Body of pancreas (tissue), 4 donors: Measurements from ENCODE around the gene BPGM. TPM values are rescaled to one million over a fixed set of nuclear protein-coding genes. Genes with fewer than 3 reads are reported as not detected.

ENCODE experiments used
- ATAC-seq: fragments of 150-250 bp; one replicate; pipeline ENCODE4 v1.9.1; 2016
- DNase-seq, 4 donors: peaks; one replicate each; pipeline ENCODE4 v3.0.0-alpha.2; 2019
- H3K27ac ChIP-seq, 4 donors: fragments of 200-600 bp; sonication (generic); 1 replicate in 3 of 4; 2 replicates in 1 of 4; pipeline versions ENCODE4 v1.5.1 to v1.6.1; 2016 to 2019; ENCODE audit warnings: mild to moderate bottlenecking in 1 of 4, mixed read lengths in 1 of 4, moderate library complexity in 1 of 4
- H3K27me3 ChIP-seq, 2 donors: fragments of 200-600 bp; sonication (generic); one replicate each; pipeline ENCODE4 v1.6.0; 2016; ENCODE audit warnings: mild to moderate bottlenecking in 1 of 2
- H3K36me3 ChIP-seq, 2 donors: fragments of 200-600 bp; sonication (generic); replicated peaks in 1 of 2; 2 replicates each; pipeline ENCODE4 v1.5.1; 2016; ENCODE audit warnings: low read depth in 2 of 2; ENCODE audit not compliant: insufficient read depth in 1 of 2
- H3K4me1 ChIP-seq: fragments of 200-600 bp; sonication (generic); one replicate; pipeline ENCODE4 v1.6.0; 2016
- H3K4me3 ChIP-seq, 2 donors: fragments of 200-600 bp; sonication (generic); 1 replicate in 1 of 2; 2 replicates in 1 of 2; pipeline ENCODE4 v1.5.1; 2016 to 2019
- H3K9me3 ChIP-seq, 3 donors: fragments of 200-600 bp; sonication (generic); 1 replicate in 2 of 3; 2 replicates in 1 of 3; pipeline ENCODE4 v1.5.1; 2016
- POLR2A ChIP-seq, 3 donors: fragments of 450-650 bp; IDR thresholded peaks; one replicate each; pipeline ENCODE4 v1.6.1; 2016; ENCODE audit warnings: antibody characterized with exemption in 3 of 3, mild to moderate bottlenecking in 2 of 3
- WGBS, 2 donors: methylation state at CpG; one replicate each; pipeline ENCODE4 v1.1.5; 2017; 5-methylcytosine and 5-hydroxymethylcytosine counted together
- intact Hi-C: fragments of 100-400 bp; cut with DNase I; formaldehyde crosslinking; loops from one replicate; pipeline ENCODE4 v1.15.1; 2023
- total RNA-seq, 2 donors: library from RNA; depleted of rRNA; stranded (reverse); fragments of >200 nt; gene quantifications; one replicate each; pipeline ENCODE4 v1.1.0, GENCODE V29; 2016
- TF ChIP-seq, protein P1 (sequence below), 7 experiments: fragments of 450-650 bp in 4 of 7; fragments of 200-600 bp in 3 of 7; sonication (generic) in 3 of 7; IDR thresholded peaks; one replicate each; pipeline ENCODE4 v1.5.1; 2016 to 2019; ENCODE audit warnings: antibody characterized with exemption in 7 of 7

Gene BPGM
- total RNA-seq, 2 donors from 2014 or later = 2.6 to 7.8 TPM

DNA sequence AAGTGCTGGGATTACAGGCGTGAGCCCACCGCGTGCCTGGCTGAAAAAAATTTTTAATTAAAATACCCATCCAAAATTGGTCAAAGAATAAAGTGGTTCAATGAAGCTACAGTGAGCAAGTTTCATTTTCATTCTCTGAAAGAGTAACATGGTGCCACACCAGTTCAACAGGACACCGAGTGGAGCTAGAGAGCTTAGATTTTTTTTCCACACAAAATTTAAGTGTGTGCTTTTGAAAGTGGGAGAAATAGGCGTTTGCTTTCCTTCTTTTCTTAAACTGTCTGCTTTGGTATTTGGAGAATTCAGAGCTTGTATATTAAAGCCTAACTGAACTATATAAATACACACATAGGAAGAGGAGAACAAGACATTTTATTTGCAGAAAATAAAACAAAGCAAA, 43.4 kb downstream of the BPGM start:
- Histone ChIP-seq H3K4me3 (no peak overlapping the region), H3K27ac (peak overlapping the region in 1 of 4 donors; percentile 21), H3K27me3 (no peaks in the 10 kb centered on the region), H3K36me3 (no peaks in the 10 kb centered on the region), H3K9me3 (no peaks in the 10 kb centered on the region), H3K4me1 (no peaks in the 10 kb centered on the region)
- 62 to 68% methylated on average over 5 of the region's 5 CpGs for WGBS, 2 donors
- no peak for ATAC-seq
- DNase-seq = no peak
- intact Hi-C loops = no loop called here
- TF ChIP-seq POLR2A (IDR thresholded peaks at IDR 0.05) = no peak
- TF ChIP-seq, protein P1, sequence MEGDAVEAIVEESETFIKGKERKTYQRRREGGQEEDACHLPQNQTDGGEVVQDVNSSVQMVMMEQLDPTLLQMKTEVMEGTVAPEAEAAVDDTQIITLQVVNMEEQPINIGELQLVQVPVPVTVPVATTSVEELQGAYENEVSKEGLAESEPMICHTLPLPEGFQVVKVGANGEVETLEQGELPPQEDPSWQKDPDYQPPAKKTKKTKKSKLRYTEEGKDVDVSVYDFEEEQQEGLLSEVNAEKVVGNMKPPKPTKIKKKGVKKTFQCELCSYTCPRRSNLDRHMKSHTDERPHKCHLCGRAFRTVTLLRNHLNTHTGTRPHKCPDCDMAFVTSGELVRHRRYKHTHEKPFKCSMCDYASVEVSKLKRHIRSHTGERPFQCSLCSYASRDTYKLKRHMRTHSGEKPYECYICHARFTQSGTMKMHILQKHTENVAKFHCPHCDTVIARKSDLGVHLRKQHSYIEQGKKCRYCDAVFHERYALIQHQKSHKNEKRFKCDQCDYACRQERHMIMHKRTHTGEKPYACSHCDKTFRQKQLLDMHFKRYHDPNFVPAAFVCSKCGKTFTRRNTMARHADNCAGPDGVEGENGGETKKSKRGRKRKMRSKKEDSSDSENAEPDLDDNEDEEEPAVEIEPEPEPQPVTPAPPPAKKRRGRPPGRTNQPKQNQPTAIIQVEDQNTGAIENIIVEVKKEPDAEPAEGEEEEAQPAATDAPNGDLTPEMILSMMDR (IDR thresholded peaks at IDR 0.05) = peak in 5 of 7 experiments; percentile 17 to 41 (median 38)

DNA sequence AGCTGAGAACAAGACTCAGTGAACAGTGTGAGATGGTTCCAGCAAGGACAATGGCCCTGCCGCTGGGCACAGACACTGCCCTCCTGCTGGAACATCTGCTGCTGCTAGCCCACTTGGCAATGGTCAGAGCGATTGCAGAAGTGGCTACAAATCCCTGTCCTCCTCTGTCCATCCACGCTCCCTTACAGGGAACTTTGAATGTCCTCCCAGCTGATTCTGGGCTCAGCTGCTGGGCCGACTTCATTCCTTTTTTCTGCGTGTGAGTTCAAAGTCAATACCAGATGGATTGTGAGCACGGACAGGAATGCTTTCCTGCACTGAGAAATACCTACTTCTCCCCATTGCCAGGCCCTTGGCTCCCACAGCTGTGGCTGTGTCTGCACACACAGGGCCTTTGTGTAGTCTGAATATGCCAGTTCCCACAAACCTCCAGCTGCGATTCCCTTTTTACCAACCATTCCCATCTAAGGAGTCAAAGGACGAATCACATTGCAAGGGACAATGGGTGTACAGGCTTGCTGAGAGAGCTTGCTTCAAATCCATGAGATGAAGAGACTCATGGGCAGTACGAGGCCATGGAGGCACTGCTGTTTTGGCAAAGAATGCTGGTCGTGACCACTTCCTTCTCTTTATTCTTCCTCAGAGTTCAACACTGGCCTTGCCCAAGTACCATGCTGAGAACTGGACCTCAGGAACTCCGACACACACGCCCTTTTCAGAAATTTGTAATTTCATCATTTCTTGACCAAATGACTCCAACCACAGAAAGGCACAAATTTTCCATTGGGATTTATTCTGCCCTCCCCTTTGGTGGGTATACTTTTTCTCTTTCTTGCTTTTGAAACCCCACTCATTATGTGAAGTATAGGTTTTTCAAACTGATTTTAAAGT, 44.2 kb downstream of the BPGM start:
- TF ChIP-seq, protein P1 (IDR thresholded peaks at IDR 0.05) = no peak
- no peak for TF ChIP-seq POLR2A (IDR thresholded peaks at IDR 0.05)
- Histone ChIP-seq H3K27ac (peak overlapping the region in 1 of 4 donors; percentile 21), H3K4me3 (no peak overlapping the region), H3K4me1 (no peaks in the 10 kb centered on the region), H3K36me3 (no peaks in the 10 kb centered on the region), H3K9me3 (no peaks in the 10 kb centered on the region), H3K27me3 (no peaks in the 10 kb centered on the region)
- ATAC-seq (no peak), DNase-seq (no peak)
- WGBS, 2 donors = 66 to 72% methylated on average over 12 of the region's 12 CpGs
- intact Hi-C loops = no loop called here

DNA sequence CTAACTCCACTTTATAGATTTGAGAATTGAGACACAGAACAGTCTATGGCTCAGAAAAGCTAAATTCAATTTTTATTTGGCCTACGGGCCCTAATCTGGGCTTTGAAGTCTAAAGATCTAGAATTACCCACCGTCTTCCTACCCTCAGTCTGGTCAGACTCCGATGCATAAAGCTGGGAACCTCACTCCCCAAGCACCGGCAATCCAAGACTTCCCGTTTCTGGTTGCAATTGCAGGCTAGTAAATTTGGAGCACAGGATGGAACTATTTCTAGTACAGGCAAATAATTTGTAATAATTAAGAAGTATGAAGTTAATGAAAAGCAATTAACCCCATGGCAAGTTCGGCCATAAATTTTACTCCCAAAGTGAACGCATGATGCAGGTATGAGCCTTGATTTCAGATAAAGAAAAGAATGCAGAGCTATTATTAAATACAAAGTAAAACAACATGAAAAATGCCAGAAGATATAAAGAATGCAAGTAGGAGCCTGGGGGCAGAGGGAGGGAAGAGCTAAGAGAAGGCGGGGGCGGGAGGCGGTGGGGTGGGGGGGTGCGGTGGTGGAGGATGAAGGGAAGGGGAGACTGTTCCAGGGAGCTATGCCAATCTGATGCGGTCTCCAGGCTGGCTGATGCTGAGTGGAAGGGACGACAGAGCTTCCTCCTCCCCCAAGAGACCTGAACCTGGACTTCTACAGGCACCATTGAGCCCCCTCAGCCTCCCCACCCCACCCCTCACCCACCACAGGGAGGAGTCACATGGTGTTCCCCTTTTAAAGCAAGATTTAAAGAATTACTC, 45.1 kb downstream of the BPGM start:
- no peaks in the 10 kb centered on the region for H3K36me3 ChIP-seq
- H3K4me3 ChIP-seq = no peak overlapping the region
- ATAC-seq = no peak
- 61 to 71% methylated on average over 13 of the region's 13 CpGs for WGBS, 2 donors
- intact Hi-C loops = no loop called here
- no peak overlapping the region for H3K27ac ChIP-seq
- no peaks in the 10 kb centered on the region for H3K27me3 ChIP-seq
- TF ChIP-seq POLR2A (IDR thresholded peaks at IDR 0.05) = no peak
- TF ChIP-seq, protein P1 (IDR thresholded peaks at IDR 0.05) = no peak
- no peaks in the 10 kb centered on the region for H3K4me1 ChIP-seq
- no peaks in the 10 kb centered on the region for H3K9me3 ChIP-seq
- DNase-seq = no peak

DNA sequence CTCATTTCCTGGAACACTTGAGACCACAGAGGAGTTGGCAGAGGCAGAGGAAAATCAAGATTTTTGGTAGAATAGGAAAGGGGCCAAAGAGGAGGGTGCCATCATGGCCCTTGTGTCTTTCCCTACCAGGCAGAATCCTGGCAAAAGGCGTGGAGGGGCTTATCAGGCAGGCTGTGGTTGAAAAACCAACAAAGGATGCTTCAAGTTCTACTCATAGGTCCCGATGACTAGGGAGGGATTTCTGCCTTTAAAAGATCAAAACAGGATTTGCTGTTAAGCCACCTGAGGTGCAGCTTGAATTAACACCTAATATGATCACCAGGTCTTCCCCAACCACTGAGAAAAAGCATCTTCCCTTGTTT, 45.7 kb downstream of the BPGM start:
- intact Hi-C loops = no loop called here
- no peak for DNase-seq
- H3K9me3 ChIP-seq = no peaks in the 10 kb centered on the region
- TF ChIP-seq, protein P1 (IDR thresholded peaks at IDR 0.05) = no peak
- no peak for TF ChIP-seq POLR2A (IDR thresholded peaks at IDR 0.05)
- 45 to 51% methylated on average over 2 of the region's 2 CpGs for WGBS, 2 donors
- H3K36me3 ChIP-seq = no peaks in the 10 kb centered on the region
- H3K4me3 ChIP-seq = no peak overlapping the region
- no peaks in the 10 kb centered on the region for H3K27me3 ChIP-seq
- no peak overlapping the region for H3K27ac ChIP-seq
- H3K4me1 ChIP-seq = no peaks in the 10 kb centered on the region
- ATAC-seq = no peak
